Liver (tissue), 3 donors: ENCODE measurements around the gene FBP2.
A peak's percentile ranks its signal among the peaks of the same experiment; 100 is the strongest.

Experiments used
- ATF3 ChIP-seq: IDR thresholded peaks from 2 replicates; pipeline ENCODE4 v1.6.1; 2016; ENCODE audit warnings: antibody characterized with exemption
- CTCF ChIP-seq: fragments of 150-350 bp; IDR thresholded peaks from 2 replicates; pipeline ENCODE4 v1.5.1; 2017; ENCODE audit warnings: improper control_type of control experiment, low read depth, low read length; ENCODE audit not compliant: missing input control
- EGR1 ChIP-seq, 2 donors: IDR thresholded peaks; 2 replicates each; pipeline ENCODE4 v1.6.1; 2016 to 2018; ENCODE audit warnings: antibody characterized with exemption in 2 of 2, low read depth in 2 of 2
- FOXA1 ChIP-seq: IDR thresholded peaks from 2 replicates; pipeline ENCODE4 v1.6.1; 2016; ENCODE audit warnings: antibody characterized with exemption
- GABPA ChIP-seq, 2 donors: IDR thresholded peaks in 1 of 2; conservative IDR thresholded peaks in 1 of 2; 2 replicates each; pipeline ENCODE4 v1.6.1; 2016; ENCODE audit warnings: antibody characterized with exemption in 2 of 2, mild to moderate bottlenecking in 1 of 2, moderate library complexity in 1 of 2
- HNF4G ChIP-seq: IDR thresholded peaks from 2 replicates; pipeline ENCODE4 v1.6.1; 2016; ENCODE audit warnings: antibody characterized with exemption
- JUND ChIP-seq, 2 donors: IDR thresholded peaks; 2 replicates each; pipeline ENCODE4 v1.6.1; 2016; ENCODE audit warnings: antibody characterized with exemption in 2 of 2
- MAX ChIP-seq: IDR thresholded peaks from 2 replicates; pipeline ENCODE4 v1.6.1; 2016; ENCODE audit warnings: antibody characterized with exemption
- RAD21 ChIP-seq, 2 donors: IDR thresholded peaks; 2 replicates each; pipeline ENCODE4 v1.6.1; 2016; ENCODE audit warnings: antibody characterized with exemption in 2 of 2, mild to moderate bottlenecking in 2 of 2
- REST ChIP-seq: IDR thresholded peaks from 2 replicates; pipeline ENCODE4 v1.6.1; 2016; ENCODE audit warnings: antibody characterized with exemption, mild to moderate bottlenecking
- RXRA ChIP-seq, 2 donors: IDR thresholded peaks; 2 replicates each; pipeline ENCODE4 v1.6.1; 2017 to 2018; ENCODE audit warnings: antibody characterized with exemption in 2 of 2, mild to moderate bottlenecking in 1 of 2
- SP1 ChIP-seq: IDR thresholded peaks from 2 replicates; pipeline ENCODE4 v1.6.1; 2018; ENCODE audit warnings: antibody characterized with exemption, mild to moderate bottlenecking
- TAF1 ChIP-seq: conservative IDR thresholded peaks from 2 replicates; pipeline ENCODE4 v1.6.1; 2016; ENCODE audit warnings: antibody characterized with exemption, mild to moderate bottlenecking
- YY1 ChIP-seq: IDR thresholded peaks from 2 replicates; pipeline ENCODE4 v1.6.1; 2016; ENCODE audit warnings: antibody characterized with exemption, mild to moderate bottlenecking
- donor health status: healthy.
- donor health status: healthy.

GRCh38 chr9:94554439-94555331 lies 38.9 kb downstream of the FBP2 start, which contains the start of gene PCAT7:
- TF ChIP-seq CTCF, result peak; percentile 81
- TF ChIP-seq MAX, result no peak
- TF ChIP-seq SP1, result peak; percentile 31
- peak; percentile 78 for TF ChIP-seq TAF1
- TF ChIP-seq RAD21 (IDR thresholded peaks at IDR 0.05), result peak; percentile 88 to 89
- peak; percentile 26 to 27 for TF ChIP-seq RXRA (IDR thresholded peaks at IDR 0.05)
- TF ChIP-seq FOXA1, result no peak
- TF ChIP-seq GABPA (IDR thresholded peaks at IDR 0.05 in 1 of 2, conservative IDR thresholded peaks at IDR 0.05 in 1 of 2), result no peak
- no peak for TF ChIP-seq ATF3
- peak; percentile 92 for TF ChIP-seq REST
- TF ChIP-seq JUND (IDR thresholded peaks at IDR 0.05), result no peak
- peak; percentile 22 for TF ChIP-seq YY1
- no peak for TF ChIP-seq HNF4G
- TF ChIP-seq EGR1 (IDR thresholded peaks at IDR 0.05; ENCODE audit: low read depth in 2 of 2), result no peak
